ENCODE measurements around the gene EDC4. TPM values are rescaled to one million over a fixed set of nuclear protein-coding genes. Genes with fewer than 3 reads are reported as not detected.

Gene EDC4
- polyA plus RNA-seq, 4 donors: 30.6 to 76.5 (median 55.2) TPM

DNA sequence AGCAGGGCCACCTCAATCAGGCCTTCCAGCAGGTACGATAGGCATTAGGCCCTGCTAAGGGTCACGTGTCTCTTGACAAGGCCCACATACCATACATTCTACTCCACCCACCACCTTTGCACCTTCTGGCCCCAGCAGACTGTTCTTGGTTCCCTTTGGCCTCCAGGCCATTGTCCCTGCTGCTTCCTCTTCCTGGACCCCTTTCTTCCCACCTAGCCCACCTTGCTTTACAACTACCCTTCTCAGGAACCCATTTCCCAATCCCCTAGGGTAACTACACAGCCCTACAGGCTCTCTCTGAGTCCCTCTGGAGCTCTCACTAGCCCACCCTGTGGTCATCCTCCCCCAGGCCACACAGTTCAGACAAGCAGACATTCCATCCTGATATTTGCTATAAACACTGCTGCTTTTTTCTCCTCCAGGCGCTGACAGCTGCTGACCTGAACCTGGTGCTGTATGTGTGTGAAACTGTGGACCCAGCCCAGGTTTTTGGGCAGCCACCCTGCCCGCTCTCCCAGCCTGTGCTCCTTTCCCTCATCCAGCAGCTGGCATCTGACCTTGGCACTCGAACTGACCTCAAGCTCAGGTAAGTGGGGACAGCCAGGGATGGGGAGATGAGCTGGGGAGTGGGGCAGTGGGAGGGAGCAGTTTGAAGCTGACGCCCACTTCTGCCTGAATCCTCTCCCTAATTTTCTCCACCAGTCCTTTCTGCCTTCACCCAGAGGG, 10.5 kb downstream of the EDC4 start:
- Histone ChIP-seq H3K4me1 (ENCODE audit: control insufficient read depth in 3 of 3, insufficient read depth in 2 of 3, low read depth in 1 of 3, low read length in 2 of 3) (peaks cover 0 to 24% (median 0%) of the 10 kb centered on the region in 3 donors), H3K36me3 (ENCODE audit: control insufficient read depth in 3 of 3, insufficient read depth in 2 of 3, low read depth in 1 of 3, low read length in 3 of 3) (peaks cover 17 to 90% (median 40%) of the 10 kb centered on the region in 3 donors), H3K27ac (ENCODE audit: low read depth in 1 of 3, low read length in 2 of 3) (peak overlapping the region; percentile 36 to 82 (median 62)), H3K27me3 (ENCODE audit: control insufficient read depth in 3 of 3, insufficient read depth in 3 of 3, low read length in 3 of 3) (no peaks in the 10 kb centered on the region), H3K9me3 (ENCODE audit: control insufficient read depth in 2 of 2, insufficient read depth in 1 of 2, low read depth in 1 of 2, low read length in 1 of 2) (no peaks in the 10 kb centered on the region), H3K4me3 (ENCODE audit: low read depth in 1 of 3, low read length in 3 of 3) (no peak overlapping the region)
- FAIRE-seq (no peak), DNase-seq (peak; percentile 85 to 87)
- 44 to 62% (median 56%) methylated on average over 5 to 6 of the region's 6 CpGs for WGBS, 3 donors

DNA sequence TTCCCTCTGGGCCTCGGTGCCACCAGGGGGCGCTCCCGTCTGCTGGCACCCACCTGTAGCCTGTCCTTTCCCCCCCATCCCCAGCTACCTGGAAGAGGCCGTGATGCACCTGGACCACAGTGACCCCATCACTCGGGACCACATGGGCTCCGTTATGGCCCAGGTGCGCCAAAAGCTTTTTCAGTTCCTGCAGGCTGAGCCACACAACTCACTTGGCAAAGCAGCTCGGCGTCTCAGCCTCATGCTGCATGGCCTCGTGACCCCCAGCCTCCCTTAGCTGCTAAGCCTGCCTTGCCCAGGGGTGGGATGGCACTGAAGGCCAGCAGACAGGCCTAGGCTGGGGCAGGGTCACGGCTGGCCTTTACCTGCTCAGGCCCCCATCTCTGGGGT, 11.0 kb downstream of the EDC4 start:
- 53 to 60% (median 54%) methylated on average over 11 of the region's 11 CpGs for WGBS, 3 donors
- H3K36me3 ChIP-seq (ENCODE audit: control insufficient read depth in 3 of 3, insufficient read depth in 2 of 3, low read depth in 1 of 3, low read length in 3 of 3): peaks cover 17 to 87% (median 35%) of the 10 kb centered on the region in 3 donors

DNA sequence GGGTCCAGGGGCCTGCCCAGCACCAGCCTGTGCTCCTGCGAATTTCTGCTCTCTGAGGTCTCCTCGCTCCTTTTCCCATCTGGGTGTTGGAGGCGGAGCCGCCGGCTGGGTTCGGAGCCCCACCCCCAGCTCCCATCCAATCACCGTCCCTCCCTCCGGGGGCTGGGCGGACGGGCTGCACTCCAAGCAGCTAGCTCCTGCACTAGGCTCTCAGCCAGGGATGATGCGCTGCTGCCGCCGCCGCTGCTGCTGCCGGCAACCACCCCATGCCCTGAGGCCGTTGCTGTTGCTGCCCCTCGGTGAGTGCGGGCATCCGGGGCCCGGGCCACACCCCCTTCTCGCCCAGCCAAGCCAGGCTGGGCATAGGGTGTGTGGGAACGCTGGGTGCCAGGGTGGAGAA, 11.8 kb downstream of the EDC4 start, which contains the start of gene NRN1L:
TSS of gene NRN1L (plus strand) at position 202 of the 400 bp plus-strand sequence. CDS start at position 221, 19 bp downstream.
- FAIRE-seq (no peak), DNase-seq (peak; percentile 31 to 57)
- no peak within 1 kb of the TSS for H3K4me3 ChIP-seq (ENCODE audit: low read depth in 1 of 3, low read length in 3 of 3)
- H3K9me3 ChIP-seq (ENCODE audit: control insufficient read depth in 2 of 2, insufficient read depth in 1 of 2, low read depth in 1 of 2, low read length in 1 of 2): no peaks in the 10 kb centered on the region
- H3K36me3 ChIP-seq (ENCODE audit: control insufficient read depth in 3 of 3, insufficient read depth in 2 of 3, low read depth in 1 of 3, low read length in 3 of 3): peaks cover 9 to 79% (median 28%) of the 10 kb centered on the region in 3 donors
- H3K27me3 ChIP-seq (ENCODE audit: control insufficient read depth in 3 of 3, insufficient read depth in 3 of 3, low read length in 3 of 3): no peaks in the 10 kb centered on the region
- peak within 1 kb of the TSS in 2 of 3 donors; percentile 36 to 82 for H3K27ac ChIP-seq (ENCODE audit: low read depth in 1 of 3, low read length in 2 of 3)
- peaks cover 0 to 24% (median 0%) of the 10 kb centered on the region in 3 donors for H3K4me1 ChIP-seq (ENCODE audit: control insufficient read depth in 3 of 3, insufficient read depth in 2 of 3, low read depth in 1 of 3, low read length in 2 of 3)
- WGBS, 3 donors: 53 to 73% (median 61%) methylated on average over 22 of the region's 22 CpGs

More for the DNA sequence above, 11.0 kb downstream of the EDC4 start:
- peak; percentile 54 to 73 for DNase-seq
- no peaks in the 10 kb centered on the region for H3K27me3 ChIP-seq (ENCODE audit: control insufficient read depth in 3 of 3, insufficient read depth in 3 of 3, low read length in 3 of 3)
- peaks cover 0 to 24% (median 0%) of the 10 kb centered on the region in 3 donors for H3K4me1 ChIP-seq (ENCODE audit: control insufficient read depth in 3 of 3, insufficient read depth in 2 of 3, low read depth in 1 of 3, low read length in 2 of 3)
- no peaks in the 10 kb centered on the region for H3K9me3 ChIP-seq (ENCODE audit: control insufficient read depth in 2 of 2, insufficient read depth in 1 of 2, low read depth in 1 of 2, low read length in 1 of 2)
- no peak for FAIRE-seq
- H3K27ac ChIP-seq (ENCODE audit: low read depth in 1 of 3, low read length in 2 of 3): peak overlapping the region in 2 of 3 donors; percentile 36 to 82
- no peak overlapping the region for H3K4me3 ChIP-seq (ENCODE audit: low read depth in 1 of 3, low read length in 3 of 3)

DNA sequence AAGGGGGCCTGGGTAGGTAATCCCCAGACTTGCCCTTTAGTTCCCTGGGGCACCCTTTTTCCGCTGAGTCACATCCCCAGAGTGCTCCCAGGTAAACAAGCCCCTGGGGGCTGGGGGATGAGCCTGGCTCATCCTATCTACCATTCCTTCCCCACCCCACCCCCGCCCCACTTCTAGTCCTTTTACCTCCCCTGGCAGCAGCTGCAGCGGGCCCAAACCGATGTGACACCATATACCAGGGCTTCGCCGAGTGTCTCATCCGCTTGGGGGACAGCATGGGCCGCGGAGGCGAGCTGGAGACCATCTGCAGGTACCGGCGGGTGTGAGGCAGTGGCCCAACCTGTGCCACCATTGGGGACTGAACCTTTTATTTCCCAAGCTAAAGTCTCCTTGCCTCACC, 12.7 kb downstream of the EDC4 start:
- Histone ChIP-seq H3K9me3 (ENCODE audit: control insufficient read depth in 2 of 2, insufficient read depth in 1 of 2, low read depth in 1 of 2, low read length in 1 of 2) (no peaks in the 10 kb centered on the region), H3K4me1 (ENCODE audit: control insufficient read depth in 3 of 3, insufficient read depth in 2 of 3, low read depth in 1 of 3, low read length in 2 of 3) (peaks cover 0 to 24% (median 0%) of the 10 kb centered on the region in 3 donors), H3K4me3 (ENCODE audit: low read depth in 1 of 3, low read length in 3 of 3) (no peak overlapping the region), H3K27me3 (ENCODE audit: control insufficient read depth in 3 of 3, insufficient read depth in 3 of 3, low read length in 3 of 3) (no peaks in the 10 kb centered on the region), H3K27ac (ENCODE audit: low read depth in 1 of 3, low read length in 2 of 3) (no peak overlapping the region), H3K36me3 (ENCODE audit: control insufficient read depth in 3 of 3, insufficient read depth in 2 of 3, low read depth in 1 of 3, low read length in 3 of 3) (peaks cover 8 to 70% (median 21%) of the 10 kb centered on the region in 3 donors)
- DNase-seq (no peak), FAIRE-seq (no peak)
- WGBS, 3 donors: 94 to 98% (median 96%) methylated on average over 10 to 12 of the region's 12 CpGs

DNA sequence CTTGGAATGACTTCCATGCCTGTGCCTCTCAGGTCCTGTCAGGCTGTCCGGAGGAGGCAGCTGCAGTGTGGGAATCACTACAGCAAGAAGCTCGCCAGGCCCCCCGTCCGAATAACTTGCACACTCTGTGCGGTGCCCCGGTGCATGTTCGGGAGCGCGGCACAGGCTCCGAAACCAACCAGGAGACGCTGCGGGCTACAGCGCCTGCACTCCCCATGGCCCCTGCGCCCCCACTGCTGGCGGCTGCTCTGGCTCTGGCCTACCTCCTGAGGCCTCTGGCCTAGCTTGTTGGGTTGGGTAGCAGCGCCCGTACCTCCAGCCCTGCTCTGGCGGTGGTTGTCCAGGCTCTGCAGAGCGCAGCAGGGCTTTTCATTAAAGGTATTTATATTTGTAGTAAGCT, 13.1 kb downstream of the EDC4 start:
- WGBS, 3 donors: 94 to 97% (median 94%) methylated on average over 19 of the region's 19 CpGs
- H3K4me3 ChIP-seq (ENCODE audit: low read depth in 1 of 3, low read length in 3 of 3): no peak overlapping the region
- no peaks in the 10 kb centered on the region for H3K27me3 ChIP-seq (ENCODE audit: control insufficient read depth in 3 of 3, insufficient read depth in 3 of 3, low read length in 3 of 3)
- H3K36me3 ChIP-seq (ENCODE audit: control insufficient read depth in 3 of 3, insufficient read depth in 2 of 3, low read depth in 1 of 3, low read length in 3 of 3): peaks cover 8 to 66% (median 18%) of the 10 kb centered on the region in 3 donors
- DNase-seq (no peak), FAIRE-seq (no peak)
- H3K9me3 ChIP-seq (ENCODE audit: control insufficient read depth in 2 of 2, insufficient read depth in 1 of 2, low read depth in 1 of 2, low read length in 1 of 2): no peaks in the 10 kb centered on the region
- peaks cover 0 to 24% (median 0%) of the 10 kb centered on the region in 3 donors for H3K4me1 ChIP-seq (ENCODE audit: control insufficient read depth in 3 of 3, insufficient read depth in 2 of 3, low read depth in 1 of 3, low read length in 2 of 3)
- H3K27ac ChIP-seq (ENCODE audit: low read depth in 1 of 3, low read length in 2 of 3): no peak overlapping the region

DNA sequence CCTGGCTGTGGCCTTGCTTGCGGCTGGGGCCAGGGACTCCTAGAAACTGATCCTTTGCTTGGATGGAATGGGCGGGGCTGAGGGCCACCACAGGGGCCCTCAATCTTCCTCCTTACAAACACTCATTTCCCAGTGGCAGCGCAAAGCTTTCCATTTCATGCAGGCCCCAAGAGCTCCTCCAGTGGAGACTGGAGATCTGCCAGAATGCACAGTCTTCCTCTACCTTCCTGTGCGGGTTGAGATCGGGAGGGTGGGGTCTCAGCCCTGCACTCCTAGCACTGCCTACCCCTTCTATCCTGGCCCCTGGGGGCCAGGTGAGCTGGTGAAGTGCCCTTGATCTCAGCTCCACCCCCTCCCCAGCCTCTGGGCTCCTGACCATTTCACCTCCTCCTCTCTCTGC, 13.5 kb downstream of the EDC4 start:
- Histone ChIP-seq H3K9me3 (ENCODE audit: control insufficient read depth in 2 of 2, insufficient read depth in 1 of 2, low read depth in 1 of 2, low read length in 1 of 2) (no peaks in the 10 kb centered on the region), H3K27me3 (ENCODE audit: control insufficient read depth in 3 of 3, insufficient read depth in 3 of 3, low read length in 3 of 3) (no peaks in the 10 kb centered on the region), H3K4me3 (ENCODE audit: low read depth in 1 of 3, low read length in 3 of 3) (no peak overlapping the region), H3K27ac (ENCODE audit: low read depth in 1 of 3, low read length in 2 of 3) (no peak overlapping the region), H3K36me3 (ENCODE audit: control insufficient read depth in 3 of 3, insufficient read depth in 2 of 3, low read depth in 1 of 3, low read length in 3 of 3) (peaks cover 8 to 62% (median 15%) of the 10 kb centered on the region in 3 donors), H3K4me1 (ENCODE audit: control insufficient read depth in 3 of 3, insufficient read depth in 2 of 3, low read depth in 1 of 3, low read length in 2 of 3) (peaks cover 0 to 24% (median 0%) of the 10 kb centered on the region in 3 donors)
- DNase-seq (no peak), FAIRE-seq (no peak)
- WGBS, 3 donors: 90 to 96% (median 94%) methylated on average over 5 of the region's 5 CpGs

DNA sequence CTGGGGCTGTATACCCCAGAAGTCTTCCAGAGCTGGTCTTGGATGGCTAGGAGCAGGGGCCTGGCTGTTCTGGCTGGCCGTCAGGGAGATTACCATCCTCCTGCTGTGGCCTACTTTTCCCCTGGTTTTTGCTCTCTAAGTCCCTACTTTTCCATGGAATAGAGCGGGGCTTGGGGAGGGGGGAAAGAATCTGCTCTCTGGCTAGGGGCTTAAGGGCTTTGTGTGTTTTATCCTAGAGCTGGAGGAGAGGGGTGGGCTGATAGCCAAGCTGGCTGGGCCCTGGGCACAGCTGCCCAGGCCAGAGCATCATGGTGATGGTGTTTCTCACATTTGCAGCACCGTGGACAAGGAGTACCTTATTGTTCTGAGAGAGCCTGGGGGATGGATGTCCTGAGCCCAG, 15.5 kb downstream of the EDC4 start:
- no peak overlapping the region for H3K27ac ChIP-seq (ENCODE audit: low read depth in 1 of 3, low read length in 2 of 3)
- H3K27me3 ChIP-seq (ENCODE audit: control insufficient read depth in 3 of 3, insufficient read depth in 3 of 3, low read length in 3 of 3): no peaks in the 10 kb centered on the region
- no peak for DNase-seq
- no peak for FAIRE-seq
- H3K4me3 ChIP-seq (ENCODE audit: low read depth in 1 of 3, low read length in 3 of 3): no peak overlapping the region
- WGBS, 3 donors: 87 to 91% (median 88%) methylated on average over 3 of the region's 3 CpGs
- H3K4me1 ChIP-seq (ENCODE audit: control insufficient read depth in 3 of 3, insufficient read depth in 2 of 3, low read depth in 1 of 3, low read length in 2 of 3): peaks cover 0 to 8% (median 0%) of the 10 kb centered on the region in 3 donors
- H3K9me3 ChIP-seq (ENCODE audit: control insufficient read depth in 2 of 2, insufficient read depth in 1 of 2, low read depth in 1 of 2, low read length in 1 of 2): no peaks in the 10 kb centered on the region
- H3K36me3 ChIP-seq (ENCODE audit: control insufficient read depth in 3 of 3, insufficient read depth in 2 of 3, low read depth in 1 of 3, low read length in 3 of 3): peaks cover 0 to 42% (median 2%) of the 10 kb centered on the region in 3 donors

DNA sequence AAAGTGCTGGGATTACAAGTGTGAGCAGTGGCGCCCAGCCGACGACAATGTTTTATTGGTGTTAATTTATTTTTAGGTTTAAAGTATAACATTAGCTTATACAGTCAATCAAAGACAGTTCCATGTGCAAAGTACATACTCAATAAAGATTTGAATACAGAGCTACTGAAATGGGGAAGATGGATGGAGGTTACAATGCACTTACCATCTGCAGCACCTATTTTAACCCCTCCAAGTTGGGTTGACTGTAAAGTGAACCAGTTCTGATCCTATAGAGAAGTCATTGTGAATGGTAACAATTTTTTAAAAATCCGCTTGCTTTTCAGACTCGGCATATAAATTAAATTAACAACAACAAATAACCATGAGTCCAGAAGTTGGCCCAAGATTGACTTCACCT, 19.5 kb downstream of the EDC4 start:
- DNase-seq (no peak), FAIRE-seq (no peak)
- 44 to 59% (median 57%) methylated on average over 5 of the region's 5 CpGs for WGBS, 3 donors
- peaks cover 2 to 9% (median 8%) of the 10 kb centered on the region in 3 donors for H3K4me1 ChIP-seq (ENCODE audit: control insufficient read depth in 3 of 3, insufficient read depth in 2 of 3, low read depth in 1 of 3, low read length in 2 of 3)
- H3K36me3 ChIP-seq (ENCODE audit: control insufficient read depth in 3 of 3, insufficient read depth in 2 of 3, low read depth in 1 of 3, low read length in 3 of 3): peaks cover 0 to 6% (median 0%) of the 10 kb centered on the region in 3 donors
- H3K27ac ChIP-seq (ENCODE audit: low read depth in 1 of 3, low read length in 2 of 3): peak overlapping the region in 1 of 3 donors; percentile 55
- H3K27me3 ChIP-seq (ENCODE audit: control insufficient read depth in 3 of 3, insufficient read depth in 3 of 3, low read length in 3 of 3): no peaks in the 10 kb centered on the region
- peak overlapping the region in 1 of 3 donors; percentile 36 for H3K4me3 ChIP-seq (ENCODE audit: low read depth in 1 of 3, low read length in 3 of 3)
- no peaks in the 10 kb centered on the region for H3K9me3 ChIP-seq (ENCODE audit: control insufficient read depth in 2 of 2, insufficient read depth in 1 of 2, low read depth in 1 of 2, low read length in 1 of 2)

Measured in small intestine (tissue), 7 donors.